Stimulated activated naive CD4-positive, alpha-beta T cell (primary cell): ENCODE measurements around the gene BARX1.

ENCODE experiments used
- DNase-seq, 6 experiments: peaks; one replicate each; lab custom pipeline; 2025; lab: John Stamatoyannopoulos, UW

The BARX1 gene

DNA sequence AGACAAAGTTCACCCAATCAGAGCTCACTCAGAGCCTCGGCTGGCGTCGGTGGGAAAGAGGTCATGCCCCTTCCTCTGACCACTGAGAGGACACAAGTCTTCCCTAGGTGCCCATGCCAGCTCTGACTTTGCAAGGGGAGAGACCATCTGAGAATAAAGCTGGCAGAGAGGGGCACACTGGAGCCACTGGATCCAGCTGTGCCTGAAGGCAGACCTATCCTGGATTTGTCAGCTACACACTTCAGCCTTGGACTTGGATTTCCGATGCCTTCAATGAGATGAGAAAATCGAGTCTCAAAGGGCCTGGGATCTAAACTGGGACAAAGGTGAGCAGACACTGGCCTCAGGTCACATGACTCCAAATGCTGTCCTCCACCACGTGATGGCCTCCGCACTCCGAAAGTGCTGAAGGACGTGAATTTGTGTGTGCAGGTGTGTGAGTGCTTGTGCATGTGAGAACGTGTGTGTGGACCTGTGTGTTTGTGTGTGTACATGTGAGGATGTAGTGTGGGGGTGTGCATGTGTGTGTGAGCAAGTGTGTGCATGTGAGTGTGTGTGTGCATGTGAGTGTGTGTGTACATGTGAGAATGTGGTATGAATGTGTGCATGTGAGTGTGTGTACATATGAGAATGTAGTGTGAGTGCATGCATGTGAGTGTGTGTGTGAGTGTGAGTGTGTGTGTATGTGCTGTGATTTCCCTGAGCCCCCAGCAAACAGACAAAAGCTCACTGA is 37.9 kb downstream of the BARX1 start:
- DNase-seq = no peak

GRCh38 chr9:93916358-93916757 is 38.8 kb downstream of the BARX1 start:
- no peak for DNase-seq

DNA sequence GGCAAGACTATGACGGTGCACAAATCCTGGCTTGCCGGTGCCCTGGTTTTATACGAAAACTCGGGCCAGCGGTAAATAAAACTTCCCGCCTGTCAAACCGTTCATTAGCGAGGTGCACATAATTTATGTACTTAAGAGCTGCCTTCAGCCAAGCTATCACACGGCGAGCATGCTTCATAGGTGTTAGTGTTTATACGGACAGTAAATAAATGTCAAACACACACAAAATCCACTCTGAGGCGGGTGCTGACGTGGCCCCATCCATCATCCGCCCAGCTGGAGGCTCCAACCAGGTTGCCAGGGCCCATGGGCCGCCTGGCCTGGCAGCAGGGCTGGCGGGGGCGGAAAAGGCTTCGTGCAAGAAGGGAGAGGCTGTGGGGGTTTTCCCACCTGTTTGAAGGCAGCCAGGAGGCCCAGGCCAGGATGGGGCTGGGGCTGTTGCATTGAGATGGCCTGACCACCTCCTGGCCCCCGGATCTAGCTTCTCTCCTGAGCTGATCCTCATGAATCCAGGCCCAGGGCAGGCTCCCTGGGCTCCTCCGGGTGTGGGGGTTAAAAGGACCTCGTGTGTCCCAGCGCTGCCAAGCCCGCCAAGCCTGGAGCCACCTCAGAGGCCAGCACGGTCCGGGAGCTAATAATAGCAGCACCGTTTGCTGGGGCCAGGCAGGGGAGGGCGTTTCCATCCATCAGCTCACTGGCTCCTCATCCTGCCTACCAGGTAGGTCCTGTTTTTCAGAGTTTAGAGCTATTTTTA is 43.2 kb downstream of the BARX1 start:
- DNase-seq = no peak

DNA sequence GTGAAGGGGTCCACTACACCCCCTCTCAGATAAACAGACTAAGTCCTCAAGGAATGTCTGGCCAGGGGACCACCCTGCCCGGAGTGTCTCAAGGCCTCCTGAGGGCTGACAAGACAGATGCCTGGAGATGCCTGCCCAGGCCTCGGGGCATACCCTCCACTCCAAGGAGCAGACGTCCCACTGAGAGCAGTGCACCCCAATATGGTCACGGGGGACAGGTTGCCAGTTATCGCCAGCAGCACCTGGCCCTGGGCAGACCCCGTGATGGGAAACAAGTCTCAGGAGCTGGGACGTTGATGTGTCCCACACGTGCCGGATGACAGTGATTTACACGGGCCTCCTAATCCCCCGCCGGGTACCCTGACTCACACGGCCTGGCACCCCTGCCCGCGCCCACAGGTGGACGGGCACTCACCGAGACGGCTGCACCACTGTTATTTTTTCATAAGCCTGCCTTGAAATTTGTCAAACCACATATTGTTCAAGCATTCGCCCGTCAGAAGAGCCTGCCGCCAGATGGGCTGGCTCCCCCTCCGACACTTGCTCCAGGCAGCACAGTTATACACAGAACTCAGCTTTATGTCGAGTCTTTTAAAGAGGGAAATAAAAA is 43.9 kb downstream of the BARX1 start:
- DNase-seq = no peak

DNA sequence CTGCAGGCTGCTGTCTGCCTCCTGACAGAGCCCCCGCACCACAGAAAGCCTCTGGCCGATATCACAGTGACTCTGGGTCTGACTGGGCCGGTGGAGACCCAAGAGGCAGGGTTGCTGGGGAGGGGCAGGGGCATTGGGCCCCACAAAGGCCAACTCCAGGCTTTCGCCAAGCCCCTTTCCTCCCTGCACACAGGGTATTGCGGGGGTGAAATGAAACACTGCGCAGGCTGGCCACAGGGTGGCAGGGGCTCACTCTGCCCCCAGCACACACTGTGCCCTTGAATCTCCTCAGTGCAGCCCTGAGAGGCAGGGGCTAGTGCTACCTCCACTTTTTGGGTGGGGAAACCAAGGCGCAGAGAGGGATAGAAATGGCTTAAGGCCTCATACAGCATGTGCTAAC is 44.6 kb downstream of the BARX1 start:
- DNase-seq = no peak

- DNase-seq = no peak
Measured at GRCh38 chr9:93910196-93910595, 45.0 kb downstream of the BARX1 start.

DNA sequence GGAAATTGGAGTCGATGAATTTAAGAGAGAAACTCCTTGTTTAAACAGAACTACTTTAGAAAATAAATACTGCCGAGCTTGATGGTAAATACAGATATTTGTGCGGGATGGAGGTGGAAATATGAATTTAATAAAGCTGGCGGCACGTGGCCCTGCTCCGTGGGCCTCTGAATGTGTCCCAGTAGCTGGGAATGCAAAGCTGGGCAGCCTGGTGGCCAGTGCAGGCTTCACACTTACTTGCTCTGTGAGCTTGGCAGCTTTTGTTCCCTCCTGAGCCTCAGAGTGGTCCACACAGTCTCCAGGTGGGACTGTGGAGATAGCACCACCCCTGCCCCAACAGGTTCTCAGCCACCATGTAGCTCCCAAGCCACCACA is 45.9 kb downstream of the BARX1 start:
- DNase-seq = no peak

- DNase-seq = peak in 2 of 6 experiments; percentile 3 to 4
Measured at GRCh38 chr9:93908591-93909241, 46.4 kb downstream of the BARX1 start.

DNA sequence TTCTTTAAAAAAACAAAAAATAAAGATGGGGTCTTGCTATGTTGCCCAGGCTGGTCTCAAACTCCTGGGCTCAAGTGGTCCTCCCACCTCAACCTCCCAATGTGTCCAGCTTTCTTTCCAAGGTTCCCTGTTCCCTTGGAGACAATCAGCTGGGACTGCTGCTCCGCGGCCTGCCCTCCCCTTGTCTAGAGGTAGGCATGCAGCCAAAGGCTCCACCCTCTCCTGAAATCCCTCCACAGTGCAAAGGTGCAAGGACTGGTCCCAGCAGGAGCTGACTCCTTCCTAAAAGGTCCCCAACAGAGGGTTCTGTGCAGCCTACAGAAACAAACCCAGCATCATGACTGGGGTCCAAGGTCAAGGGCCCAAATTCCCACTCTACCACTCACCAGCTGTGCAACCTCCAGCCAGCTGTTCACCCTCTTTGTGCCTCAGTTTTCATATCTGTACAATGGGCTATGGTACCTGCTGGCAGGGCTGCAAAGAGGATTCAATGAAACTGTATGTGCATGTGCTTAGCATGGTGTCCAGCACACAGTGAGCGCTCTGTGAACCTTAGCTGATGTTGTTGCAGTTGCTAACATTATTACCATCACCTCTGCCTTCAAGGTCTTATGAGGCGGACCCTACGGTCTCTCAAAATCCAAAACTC is 47.5 kb downstream of the BARX1 start:
- no peak for DNase-seq

DNA sequence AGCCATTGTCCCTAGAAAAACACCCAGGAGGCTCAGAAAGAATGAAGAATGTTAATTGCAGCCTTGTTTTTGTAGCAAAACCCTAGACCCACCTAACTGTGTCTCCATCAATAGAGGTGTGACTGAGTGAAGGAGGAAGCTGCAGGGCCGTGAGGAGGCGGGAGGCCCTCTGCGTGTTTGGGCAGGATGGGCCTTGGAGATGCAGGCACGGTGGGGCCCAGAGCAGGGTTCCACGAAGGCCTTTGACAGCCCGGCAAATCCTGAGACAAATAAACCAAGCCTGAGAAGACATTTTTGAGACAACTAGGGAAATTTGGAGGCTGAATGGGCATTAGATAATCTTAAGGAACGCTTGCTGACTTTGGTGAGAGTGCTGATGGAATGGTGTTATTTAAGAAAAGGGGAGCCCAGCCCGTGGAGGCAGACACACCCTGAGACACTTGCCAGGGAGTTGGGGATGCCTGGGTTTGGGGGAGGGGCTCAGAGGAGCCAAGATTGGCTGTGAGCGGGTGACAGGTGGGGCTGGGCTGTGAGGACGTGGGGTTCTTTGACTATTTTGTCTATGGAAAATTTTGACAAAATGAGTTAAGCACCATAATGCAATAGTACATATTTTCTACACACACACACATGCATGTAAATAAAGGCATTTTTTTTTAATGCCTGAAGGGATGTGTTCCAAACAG is 48.8 kb downstream of the BARX1 start:
- DNase-seq = no peak

- DNase-seq = no peak
Measured at GRCh38 chr9:93905473-93906133, 49.6 kb downstream of the BARX1 start.

- DNase-seq = no peak
Measured at GRCh38 chr9:93904649-93905472, 50.3 kb downstream of the BARX1 start.

DNA sequence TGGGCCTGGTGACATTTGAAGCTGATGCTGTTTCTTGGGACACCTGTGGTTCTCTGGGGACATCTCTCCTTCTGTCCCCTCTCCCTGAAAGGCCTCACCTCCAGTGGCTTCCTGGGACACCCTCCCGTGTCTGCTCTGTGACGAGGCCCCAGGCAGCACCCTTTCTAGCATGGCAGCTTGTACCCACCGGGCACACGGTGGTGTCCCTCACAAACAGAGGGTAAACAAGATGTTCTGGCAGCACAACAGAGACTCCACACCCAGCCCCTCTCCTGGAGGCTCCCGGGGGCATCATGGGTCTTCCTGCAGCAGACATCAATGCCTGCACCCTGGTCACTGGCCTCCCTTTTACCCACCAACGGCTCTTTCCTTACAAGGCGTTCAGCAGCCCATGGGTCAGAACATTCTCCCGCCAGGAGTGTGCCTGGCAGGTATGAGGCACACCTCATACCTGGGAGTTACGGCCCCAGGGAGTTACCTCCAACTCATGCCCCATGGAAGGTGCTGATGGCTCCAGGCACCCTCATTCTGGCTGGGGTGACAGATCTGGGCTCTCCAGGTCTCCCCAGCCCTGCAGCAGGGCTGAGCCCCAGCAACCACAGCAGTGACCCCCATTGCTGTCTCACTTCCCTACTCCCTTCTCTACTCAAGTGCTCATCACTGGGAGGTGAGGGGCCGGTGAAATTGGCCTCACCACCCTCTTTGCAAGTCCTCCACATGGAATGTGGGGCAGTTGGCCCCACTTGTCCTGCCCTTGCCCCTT is 51.1 kb downstream of the BARX1 start:
- DNase-seq = no peak

- DNase-seq = no peak
Measured at GRCh38 chr9:93902780-93903655, 52.1 kb downstream of the BARX1 start.

DNA sequence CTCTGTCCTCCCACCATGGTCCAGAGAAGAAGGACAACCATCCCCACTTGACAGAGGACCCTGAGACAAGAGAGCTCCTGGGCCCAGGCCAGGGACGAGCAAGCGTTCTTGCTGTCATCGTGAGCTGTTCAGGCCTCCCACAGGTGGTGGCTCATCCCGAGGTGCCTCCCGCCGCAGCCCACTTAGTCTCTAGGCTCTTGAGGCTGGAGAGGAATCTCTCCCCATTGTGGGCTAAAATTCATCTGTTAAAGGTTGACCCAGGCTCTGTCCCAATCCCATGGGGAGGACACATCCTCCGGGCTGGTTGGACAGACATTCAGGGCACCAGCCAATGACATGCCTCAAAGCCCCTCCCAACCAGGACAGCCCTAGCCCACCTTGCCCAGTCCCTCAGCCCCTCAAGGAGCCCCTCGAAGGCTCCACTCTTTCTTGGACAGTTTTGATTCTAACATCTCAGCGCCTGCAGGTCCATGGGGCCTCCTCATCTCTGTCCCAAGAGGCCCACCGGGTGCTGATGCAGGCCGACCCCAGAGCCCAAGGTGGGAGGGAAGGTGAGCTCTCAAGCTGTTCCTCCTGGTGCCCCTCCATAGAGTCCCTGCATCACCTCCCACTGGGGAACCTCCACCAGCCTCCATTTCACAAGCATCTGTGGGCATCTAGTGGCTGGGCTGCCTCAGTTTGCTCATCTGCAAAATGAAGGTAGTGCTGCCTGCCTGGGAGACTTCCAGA is 52.9 kb downstream of the BARX1 start:
- DNase-seq = no peak
